GM19397 (cell line): Measurements from ENCODE around the gene PCDHGB2.
A peak's percentile ranks its signal among the peaks of the same experiment; 100 is the strongest.
"Not testable (repeated sequence)": the region's sequence is repeated elsewhere in the genome, so short reads cannot be mapped to it uniquely, and the experiment has no call there.

ENCODE experiments used
- ATAC-seq: cut with Tn5 transposase; IDR thresholded peaks from one replicate; pipeline ENCODE4 v1.9.1; 2021; ENCODE audit warnings: mild to moderate bottlenecking, moderate library complexity; ENCODE audit not compliant: unreplicated experiment

The PCDHGB2 gene

DNA sequence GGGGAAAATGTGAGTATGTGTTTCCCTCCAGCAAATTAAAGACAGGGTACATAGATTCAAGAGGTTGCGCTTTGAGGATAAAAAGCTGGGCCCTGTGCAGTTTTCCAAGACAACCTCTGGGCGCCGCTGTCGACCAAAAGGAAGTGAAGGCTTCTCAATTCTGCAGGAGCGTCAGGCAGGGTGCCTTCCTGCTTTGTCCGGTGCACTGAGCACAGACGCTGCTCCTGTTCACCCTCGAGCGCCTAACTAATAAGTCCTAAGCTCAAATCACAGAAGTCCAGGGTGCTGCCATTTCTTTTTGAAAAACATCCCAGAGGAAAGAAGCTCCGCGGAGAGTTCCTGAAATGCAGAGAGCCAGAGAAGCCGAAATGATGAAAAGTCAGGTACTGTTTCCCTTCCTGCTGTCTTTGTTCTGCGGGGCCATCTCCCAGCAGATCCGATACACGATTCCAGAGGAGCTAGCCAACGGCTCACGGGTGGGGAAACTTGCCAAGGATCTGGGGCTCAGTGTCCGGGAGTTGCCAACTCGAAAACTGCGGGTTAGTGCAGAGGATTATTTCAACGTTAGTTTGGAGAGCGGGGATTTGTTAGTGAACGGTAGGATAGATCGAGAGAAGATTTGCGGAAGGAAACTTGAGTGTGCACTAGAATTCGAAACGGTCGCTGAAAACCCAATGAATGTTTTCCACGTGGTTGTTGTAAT lies 9.7 kb upstream of the PCDHGB2 start, which contains the start of gene PCDHGB1:
Gene PCDHGB1, plus strand, starts transcription at position 183 of the 703 bp plus-strand sequence. Its CDS starts 162 bp downstream, at position 345.
- ATAC-seq, result peak; percentile 72

DNA sequence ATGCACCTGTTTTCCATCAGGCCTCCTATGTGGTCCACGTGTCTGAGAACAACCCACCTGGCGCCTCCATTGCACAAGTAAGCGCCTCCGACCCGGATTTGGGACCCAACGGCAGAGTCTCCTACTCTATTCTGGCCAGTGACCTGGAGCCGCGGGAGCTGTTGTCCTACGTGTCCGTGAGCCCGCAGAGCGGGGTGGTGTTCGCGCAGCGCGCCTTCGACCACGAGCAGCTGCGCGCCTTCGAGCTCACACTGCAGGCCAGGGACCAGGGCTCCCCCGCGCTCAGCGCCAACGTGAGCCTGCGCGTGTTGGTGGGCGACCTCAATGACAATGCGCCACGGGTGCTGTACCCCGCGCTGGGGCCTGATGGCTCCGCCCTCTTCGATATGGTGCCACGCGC lies 8.2 kb upstream of the PCDHGB2 start:
- ATAC-seq, result no peak

DNA sequence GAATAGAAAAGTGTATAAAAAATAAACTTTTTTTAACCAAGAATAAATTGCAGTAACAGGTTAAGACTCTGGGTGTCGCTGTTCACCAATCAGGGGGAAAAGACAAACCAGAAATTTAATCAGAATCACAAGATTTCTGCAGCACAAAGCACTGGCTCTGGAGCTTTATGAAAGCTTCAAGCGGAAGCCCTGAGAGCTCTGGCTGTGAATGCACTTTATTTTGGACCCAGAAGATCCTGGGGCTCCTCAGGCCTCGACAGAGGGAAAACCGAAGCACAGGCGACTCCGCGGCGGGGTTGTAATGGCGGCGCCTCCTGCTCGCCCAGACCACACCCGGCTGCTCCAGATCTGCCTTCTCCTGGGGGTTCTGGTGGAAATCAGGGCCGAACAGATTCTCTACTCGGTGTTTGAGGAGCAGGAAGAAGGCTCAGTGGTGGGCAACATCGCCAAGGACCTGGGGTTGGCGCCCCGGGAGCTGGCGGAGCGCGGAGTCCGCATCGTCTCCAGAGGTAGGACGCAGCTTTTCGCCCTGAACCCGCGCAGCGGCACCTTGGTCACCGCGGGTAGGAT lies 4.8 kb upstream of the PCDHGB2 start, which contains the start of gene PCDHGA4:
Gene PCDHGA4, plus strand, starts transcription at position 122 of the 570 bp plus-strand sequence. Its CDS starts 87 bp downstream, at position 209.
- ATAC-seq, result no peak

DNA sequence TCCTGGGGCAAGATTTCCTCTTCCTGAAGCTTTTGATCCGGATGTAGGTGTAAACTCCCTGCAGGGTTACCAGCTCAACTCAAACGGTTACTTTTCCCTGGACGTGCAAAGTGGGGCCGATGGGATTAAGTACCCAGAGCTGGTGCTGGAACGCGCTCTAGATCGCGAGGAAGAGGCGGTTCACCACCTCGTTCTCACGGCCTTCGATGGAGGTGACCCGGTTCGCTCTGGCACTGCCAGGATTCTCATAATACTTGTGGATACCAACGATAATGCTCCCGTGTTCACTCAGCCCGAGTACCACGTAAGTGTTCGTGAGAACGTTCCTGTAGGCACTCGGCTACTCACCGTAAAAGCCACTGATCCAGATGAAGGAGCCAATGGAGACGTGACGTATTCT lies 4.2 kb upstream of the PCDHGB2 start:
- ATAC-seq, result no peak

DNA sequence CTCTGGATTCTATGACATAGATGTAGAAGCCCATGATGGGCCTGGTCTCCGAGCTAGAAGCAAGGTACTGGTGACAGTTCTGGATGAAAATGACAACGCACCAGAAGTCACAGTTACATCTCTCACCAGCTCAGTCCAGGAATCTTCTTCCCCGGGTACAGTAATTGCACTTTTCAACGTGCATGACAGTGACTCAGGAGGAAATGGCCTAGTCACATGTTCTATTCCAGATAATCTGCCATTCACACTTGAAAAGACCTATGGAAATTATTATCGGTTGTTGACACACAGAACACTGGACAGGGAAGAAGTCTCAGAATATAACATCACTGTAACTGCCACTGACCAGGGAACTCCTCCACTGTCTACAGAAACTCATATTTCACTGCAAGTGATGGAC lies 3.7 kb upstream of the PCDHGB2 start:
- no peak for ATAC-seq

DNA sequence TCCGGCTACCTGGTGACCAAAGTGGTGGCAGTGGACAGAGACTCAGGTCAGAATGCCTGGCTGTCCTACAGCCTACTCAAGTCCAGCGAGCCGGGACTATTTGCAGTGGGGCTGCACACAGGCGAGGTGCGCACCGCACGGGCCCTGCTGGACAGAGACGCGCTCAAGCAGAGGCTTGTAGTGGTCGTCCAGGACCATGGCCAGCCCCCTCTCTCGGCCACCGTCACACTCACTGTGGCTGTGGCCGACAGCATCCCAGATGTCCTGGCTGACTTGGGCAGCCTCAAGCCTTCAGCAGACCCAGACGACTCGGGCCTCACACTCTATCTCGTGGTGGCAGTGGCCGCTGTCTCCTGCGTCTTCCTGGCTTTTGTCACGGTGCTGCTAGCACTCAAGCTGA lies 2.8 kb upstream of the PCDHGB2 start:
- ATAC-seq, result no peak

DNA sequence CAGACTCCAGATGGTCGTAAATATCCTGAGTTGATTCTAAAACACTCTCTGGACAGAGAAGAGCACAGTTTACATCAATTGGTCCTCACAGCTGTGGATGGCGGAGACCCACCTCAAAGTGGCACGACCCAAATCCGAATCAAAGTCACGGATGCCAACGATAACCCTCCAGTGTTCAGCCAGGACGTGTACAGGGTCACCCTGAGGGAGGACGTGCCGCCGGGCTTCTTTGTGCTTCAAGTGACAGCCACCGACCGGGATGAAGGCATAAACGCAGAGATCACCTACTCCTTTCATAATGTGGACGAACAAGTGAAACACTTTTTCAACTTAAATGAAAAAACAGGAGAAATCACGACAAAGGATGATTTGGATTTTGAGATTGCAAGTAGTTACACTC lies 891 bp downstream of the PCDHGB2 start:
- no peak for ATAC-seq

DNA sequence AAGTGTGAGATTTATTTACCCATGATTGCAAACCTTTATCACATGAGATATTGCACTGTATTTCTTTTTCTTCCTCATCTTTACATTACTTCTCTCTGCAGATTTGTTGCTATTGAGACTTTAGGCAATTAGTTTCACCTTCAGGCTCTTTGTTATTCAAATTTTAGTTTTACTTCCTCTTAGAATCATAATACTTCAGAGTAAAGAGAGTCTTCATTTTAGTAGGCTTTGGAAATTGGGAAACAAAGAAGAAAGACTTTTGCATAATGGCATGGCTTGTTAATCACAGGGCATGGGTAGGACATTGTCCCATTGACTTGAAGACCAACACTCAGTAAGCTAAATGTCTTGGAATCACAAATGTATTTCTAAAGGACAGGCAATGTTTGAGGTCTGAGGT lies 2.9 kb downstream of the PCDHGB2 start:
- ATAC-seq, result no peak

DNA sequence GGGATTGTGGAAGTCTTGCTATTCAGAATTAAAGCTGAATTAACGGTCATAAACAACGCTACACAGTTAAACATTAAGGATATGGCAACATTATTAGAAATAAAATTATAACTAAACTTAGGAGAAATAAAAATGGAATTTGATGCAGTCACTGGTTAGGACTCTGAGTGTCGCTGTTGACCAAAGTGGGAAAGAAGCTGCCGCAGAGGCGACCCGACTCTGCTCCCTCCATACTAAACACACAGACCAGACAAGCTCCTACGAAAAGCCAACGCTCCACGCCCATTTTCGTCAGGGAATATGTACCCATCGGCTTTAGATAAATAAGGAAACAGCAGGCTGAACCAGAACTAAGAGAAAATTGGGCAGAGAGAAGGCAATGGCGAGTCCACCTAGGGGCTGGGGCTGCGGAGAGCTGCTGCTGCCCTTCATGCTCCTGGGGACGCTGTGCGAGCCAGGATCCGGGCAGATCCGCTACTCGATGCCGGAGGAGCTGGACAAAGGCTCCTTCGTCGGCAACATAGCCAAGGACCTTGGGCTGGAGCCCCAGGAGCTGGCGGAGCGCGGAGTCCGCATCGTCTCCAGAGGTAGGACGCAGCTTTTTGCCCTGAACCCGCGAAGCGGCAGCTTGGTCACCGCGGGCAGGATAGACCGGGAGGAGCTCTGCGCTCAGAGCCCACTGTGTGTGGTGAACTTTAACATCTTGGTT lies 4.3 kb downstream of the PCDHGB2 start, which contains the start of gene PCDHGA5:
Gene PCDHGA5, plus strand, starts transcription at position 211 of the 709 bp plus-strand sequence. Its CDS starts 169 bp downstream, at position 380.
- ATAC-seq, result no peak

DNA sequence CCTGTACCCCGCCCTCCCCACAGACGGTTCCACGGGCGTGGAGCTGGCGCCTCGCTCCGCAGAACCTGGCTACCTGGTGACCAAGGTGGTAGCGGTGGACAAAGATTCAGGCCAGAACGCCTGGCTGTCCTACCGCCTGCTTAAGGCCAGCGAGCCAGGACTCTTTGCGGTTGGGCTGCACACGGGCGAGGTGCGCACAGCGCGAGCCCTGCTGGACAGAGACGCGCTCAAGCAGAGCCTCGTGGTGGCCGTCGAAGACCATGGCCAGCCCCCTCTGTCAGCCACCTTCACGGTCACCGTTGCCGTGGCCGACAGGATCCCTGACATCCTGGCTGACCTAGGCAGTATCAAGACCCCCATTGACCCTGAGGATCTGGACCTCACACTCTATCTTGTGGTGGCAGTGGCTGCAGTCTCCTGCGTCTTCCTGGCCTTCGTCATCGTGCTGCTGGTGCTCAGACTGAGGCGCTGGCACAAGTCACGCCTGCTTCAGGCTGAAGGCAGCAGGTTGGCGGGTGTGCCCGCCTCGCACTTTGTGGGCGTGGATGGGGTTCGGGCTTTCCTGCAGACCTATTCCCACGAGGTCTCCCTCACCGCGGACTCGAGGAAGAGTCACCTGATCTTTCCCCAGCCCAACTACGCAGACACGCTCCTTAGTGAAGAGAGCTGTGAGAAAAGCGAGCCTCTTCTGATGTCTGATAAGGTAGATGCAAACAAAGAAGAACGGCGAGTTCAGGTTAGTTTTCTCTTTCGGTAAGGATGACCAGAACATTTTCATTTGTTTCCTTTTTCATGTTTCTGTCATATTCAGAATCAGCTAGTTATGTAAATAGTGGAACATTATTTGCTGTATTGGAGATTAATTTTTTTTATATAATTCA lies 6.5 kb downstream of the PCDHGB2 start:
- no peak for ATAC-seq

DNA sequence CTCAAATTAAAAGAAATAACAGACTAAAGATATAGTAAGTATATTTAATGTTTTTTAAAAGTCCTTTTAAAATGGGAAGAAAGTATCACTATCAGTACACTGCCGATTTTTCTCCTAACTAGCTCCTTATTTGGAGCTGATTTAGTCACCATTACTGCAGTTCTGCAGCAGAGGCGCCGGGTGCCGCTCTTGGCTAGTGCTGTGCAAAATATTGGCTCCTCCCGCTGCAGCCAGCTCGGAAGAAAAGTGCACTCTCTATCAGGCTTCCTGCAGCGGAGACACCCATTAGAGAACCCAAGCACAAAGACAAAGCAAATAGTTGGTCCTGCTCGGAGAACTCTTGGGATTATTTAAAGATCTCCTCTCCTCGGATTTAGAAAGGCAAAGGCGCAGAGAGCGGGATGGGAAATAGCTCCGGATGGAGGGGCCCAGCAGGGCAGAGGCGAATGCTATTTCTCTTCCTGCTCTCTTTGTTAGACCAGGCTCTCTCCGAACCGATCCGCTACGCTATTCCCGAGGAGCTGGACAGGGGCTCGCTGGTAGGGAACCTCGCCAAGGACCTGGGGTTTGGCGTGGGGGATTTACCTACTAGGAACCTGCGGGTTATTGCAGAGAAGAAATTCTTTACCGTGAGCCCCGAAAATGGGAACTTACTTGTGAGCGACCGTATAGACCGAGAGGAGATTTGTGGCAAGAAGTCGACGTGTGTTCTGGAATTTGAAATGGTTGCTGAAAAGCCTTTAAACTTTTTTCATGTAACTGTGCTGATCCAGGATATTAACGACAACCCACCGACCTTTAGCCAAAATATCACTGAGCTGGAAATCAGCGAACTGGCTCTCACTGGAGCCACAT lies 10.4 kb downstream of the PCDHGB2 start, which contains the start of gene PCDHGB3:
Gene PCDHGB3, plus strand, starts transcription at position 249 of the 855 bp plus-strand sequence. Its CDS starts 153 bp downstream, at position 402.
- no peak for ATAC-seq

DNA sequence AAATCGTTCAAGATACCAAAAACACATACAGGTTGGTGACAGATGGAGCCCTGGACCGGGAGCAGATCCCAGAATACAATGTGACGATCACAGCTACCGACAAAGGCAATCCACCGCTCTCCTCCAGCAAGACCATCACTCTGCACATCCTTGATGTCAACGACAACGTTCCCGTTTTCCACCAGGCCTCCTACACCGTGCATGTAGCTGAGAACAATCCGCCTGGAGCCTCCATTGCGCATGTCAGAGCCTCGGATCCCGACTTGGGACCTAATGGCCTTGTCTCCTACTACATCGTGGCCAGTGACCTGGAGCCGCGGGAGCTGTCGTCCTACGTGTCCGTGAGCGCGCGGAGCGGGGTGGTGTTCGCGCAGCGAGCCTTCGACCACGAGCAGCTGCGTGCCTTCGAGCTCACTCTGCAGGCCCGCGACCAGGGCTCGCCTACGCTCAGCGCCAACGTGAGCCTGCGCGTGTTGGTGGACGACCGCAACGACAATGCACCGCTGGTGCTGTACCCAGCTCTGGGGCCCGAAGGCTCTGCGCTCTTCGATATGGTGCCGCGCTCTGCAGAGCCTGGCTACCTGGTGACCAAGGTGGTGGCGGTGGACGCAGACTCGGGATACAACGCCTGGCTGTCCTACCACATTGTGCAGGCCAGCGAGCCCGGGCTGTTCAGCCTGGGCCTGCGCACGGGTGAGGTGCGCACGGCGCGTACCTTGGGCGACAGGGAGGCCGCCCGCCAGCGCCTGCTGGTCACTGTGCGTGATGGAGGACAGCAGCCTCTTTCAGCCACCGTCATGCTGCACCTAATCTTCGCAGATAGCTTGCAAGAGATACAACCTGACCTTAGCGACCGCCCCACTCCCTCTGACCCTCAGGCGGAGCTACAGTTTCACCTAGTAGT lies 12.0 kb downstream of the PCDHGB2 start:
- no peak for ATAC-seq

DNA sequence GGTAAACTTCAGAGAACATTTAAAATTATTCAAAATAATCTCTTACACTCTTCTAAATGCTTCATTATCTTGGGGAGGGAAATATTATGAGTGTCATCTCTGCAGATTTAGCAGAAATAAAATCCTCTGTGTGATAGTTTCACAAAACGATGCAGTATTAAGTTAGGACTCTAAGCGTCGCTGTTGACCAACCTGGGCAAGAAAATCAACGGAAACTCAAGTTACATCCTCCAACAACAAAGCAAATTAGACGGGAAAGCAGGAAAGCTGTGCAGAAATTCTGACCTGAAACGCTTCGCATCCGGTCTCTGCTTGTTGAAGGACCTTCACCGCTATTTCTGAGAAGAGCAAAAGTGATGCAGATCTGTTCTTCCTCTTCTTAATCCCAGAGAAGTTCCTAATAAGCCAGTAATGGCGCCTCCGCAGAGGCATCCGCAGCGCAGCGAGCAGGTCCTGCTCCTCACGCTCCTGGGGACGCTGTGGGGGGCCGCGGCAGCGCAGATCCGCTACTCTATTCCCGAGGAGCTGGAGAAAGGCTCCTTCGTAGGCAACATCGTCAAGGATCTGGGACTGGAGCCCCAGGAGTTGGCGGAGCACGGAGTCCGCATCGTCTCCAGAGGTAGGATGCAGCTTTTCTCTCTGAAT lies 14.0 kb downstream of the PCDHGB2 start, which contains the start of gene PCDHGA6:
Gene PCDHGA6, plus strand, starts transcription at position 219 of the 645 bp plus-strand sequence. Its CDS starts 193 bp downstream, at position 412.
- no peak for ATAC-seq

DNA sequence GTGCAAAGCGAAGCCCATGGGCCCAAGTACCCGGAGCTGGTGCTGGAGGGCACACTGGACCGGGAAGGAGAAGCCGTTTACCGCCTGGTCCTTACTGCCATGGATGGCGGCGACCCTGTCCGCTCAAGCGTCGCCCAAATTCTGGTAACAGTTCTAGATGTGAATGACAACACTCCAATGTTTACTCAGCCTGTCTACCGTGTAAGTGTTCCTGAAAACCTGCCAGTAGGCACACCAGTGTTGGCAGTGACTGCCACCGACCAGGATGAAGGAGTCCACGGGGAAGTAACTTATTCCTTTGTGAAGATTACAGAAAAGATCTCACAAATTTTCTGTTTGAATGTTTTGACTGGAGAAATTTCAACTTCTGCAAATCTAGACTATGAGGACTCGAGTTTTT lies 14.8 kb downstream of the PCDHGB2 start:
- ATAC-seq, result no peak

DNA sequence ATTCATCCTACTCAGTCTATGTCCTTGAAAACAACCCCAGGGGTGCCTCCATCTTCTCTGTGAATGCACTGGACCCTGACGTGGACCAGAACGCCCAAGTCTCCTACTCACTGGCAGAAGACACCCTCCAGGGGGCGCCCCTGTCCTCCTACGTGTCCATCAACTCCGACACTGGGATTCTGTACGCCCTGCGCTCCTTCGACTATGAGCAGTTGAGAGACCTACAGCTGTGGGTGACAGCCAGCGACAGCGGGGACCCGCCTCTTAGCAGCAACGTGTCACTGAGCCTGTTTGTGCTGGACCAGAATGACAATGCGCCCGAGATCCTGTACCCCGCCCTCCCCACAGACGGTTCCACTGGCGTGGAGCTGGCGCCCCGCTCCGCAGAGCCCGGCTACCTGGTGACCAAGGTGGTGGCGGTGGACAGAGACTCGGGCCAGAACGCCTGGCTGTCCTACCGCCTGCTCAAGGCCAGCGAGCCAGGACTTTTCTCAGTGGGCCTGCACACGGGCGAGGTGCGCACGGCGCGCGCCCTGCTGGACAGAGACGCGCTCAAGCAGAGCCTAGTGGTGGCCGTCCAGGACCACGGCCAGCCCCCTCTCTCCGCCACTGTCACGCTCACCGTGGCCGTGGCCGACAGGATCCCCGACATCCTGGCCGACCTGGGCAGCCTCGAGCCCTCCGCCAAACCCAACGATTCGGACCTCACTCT lies 15.8 kb downstream of the PCDHGB2 start:
- ATAC-seq, result not testable (repeated sequence)

DNA sequence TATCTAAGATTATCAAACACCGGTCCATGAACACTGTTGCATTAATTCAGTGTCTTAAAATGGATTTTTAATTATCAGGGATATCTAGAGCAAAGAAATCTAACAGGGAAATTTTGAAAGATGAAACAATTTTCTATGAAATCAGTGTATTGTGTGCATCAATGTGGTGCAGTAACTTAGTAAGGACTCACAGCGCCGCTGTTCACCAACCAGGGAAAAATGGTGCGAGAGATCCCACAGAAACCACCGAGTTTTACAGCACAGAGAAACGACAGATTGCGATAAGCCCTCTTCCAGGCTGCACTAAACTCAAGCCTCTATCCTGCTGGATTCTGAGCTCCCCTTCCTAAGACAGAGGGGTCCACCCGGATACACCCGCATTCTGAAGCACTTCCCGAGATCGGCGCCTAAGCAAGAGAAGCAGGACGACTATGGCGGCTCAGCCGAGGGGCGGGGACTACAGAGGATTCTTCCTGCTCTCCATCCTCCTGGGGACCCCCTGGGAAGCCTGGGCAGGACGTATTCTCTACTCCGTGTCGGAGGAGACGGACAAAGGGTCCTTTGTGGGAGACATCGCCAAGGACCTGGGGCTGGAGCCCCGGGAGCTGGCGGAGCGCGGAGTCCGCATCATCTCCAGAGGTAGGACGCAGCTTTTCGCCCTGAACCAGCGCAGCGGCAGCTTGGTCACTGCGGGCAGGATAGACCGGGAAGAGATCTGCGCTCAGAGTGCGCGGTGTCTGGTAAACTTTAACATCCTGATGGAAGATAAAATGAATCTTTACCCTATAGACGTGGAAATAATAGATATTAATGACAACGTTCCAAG lies 22.9 kb downstream of the PCDHGB2 start, which contains the start of gene PCDHGA7:
Gene PCDHGA7, plus strand, starts transcription at position 274 of the 826 bp plus-strand sequence. Its CDS starts 158 bp downstream, at position 432.
- no peak for ATAC-seq
